ENCODE data around the gene MVD. TPM values are rescaled to one million over a fixed set of nuclear protein-coding genes. Genes with fewer than 3 reads are reported as not detected.

MVD gene
- polyA plus RNA-seq (ENCODE audit: insufficient read length in 4 of 4), result 10 to 100 TPM; 21.9 to 38.9 (median 27.4) TPM

- peak; percentile 92 to 96 (median 94) for DNase-seq (ENCODE audit: low read depth in 4 of 4, low spot score in 3 of 4)
Measured at GRCh38 chr16:88662843-88663606, at the start of gene MVD. Gene MVD, minus strand, starts transcription at chr16:88663091. Its CDS starts 11 bp downstream, at chr16:88663080.

GRCh38 chr16:88712362-88712979, 49.6 kb upstream of the MVD start:
- DNase-seq (ENCODE audit: low read depth in 4 of 4, low spot score in 3 of 4), result no peak

GRCh38 chr16:88711750-88712340, 49.0 kb upstream of the MVD start:
- DNase-seq (ENCODE audit: low read depth in 4 of 4, low spot score in 3 of 4), result no peak

DNA sequence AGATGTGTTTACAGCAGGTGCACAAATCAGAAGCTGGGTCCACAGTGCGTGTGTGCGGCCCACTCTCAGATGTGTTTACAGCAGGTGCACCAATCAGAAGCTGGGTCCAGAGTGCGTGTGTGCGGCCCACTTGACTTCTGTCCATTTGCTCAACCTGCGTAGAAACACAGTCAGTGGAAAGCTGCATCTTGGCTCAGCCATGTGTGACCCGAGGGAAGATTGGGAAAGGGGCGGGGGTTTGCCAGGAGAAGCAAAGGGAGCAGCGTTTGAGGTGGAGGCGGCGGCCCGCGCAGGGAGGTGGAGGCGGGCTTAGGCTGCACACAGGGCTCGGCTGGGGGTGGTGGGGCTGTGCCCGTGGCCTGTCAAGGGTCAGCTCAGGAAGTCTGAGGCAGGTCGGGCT, 47.7 kb upstream of the MVD start:
- no peak for DNase-seq (ENCODE audit: low read depth in 4 of 4, low spot score in 3 of 4)

- no peak for DNase-seq (ENCODE audit: low read depth in 4 of 4, low spot score in 3 of 4)
Measured at GRCh38 chr16:88706965-88707826, 44.3 kb upstream of the MVD start.

- peak; percentile 64 to 73 (median 66) for DNase-seq (ENCODE audit: low read depth in 4 of 4, low spot score in 3 of 4)
Measured at GRCh38 chr16:88706229-88706964, 43.5 kb upstream of the MVD start, which contains the start of the genes CTU2 and RNF166. Gene CTU2, plus strand, starts transcription at chr16:88706503. Its CDS starts 28 bp downstream, at chr16:88706531. Gene RNF166, minus strand, starts transcription at chr16:88706408. Its CDS starts 83 bp downstream, at chr16:88706325.

DNA sequence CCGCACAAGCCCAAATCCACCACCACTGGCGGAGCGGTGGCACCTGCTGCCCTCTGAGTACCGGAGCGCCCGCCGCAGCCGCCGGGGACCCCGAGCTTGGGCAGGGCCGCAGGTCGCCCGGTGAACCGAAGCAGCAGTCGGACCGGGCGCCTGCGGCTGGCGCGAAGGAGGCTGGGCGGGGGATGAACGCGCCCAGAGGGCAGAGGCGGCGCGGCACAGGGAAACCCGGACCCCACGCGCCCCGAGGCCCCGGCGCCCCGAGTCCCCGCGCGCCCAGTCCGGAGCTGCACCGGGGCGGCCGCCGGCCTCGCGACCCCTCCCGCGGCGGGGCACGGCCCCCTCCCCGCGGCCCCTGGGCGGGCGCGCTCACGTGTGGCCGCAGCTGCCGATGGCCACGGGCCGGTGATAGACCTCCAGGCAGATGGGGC, 42.9 kb upstream of the MVD start:
- no peak for DNase-seq (ENCODE audit: low read depth in 4 of 4, low spot score in 3 of 4)

DNA sequence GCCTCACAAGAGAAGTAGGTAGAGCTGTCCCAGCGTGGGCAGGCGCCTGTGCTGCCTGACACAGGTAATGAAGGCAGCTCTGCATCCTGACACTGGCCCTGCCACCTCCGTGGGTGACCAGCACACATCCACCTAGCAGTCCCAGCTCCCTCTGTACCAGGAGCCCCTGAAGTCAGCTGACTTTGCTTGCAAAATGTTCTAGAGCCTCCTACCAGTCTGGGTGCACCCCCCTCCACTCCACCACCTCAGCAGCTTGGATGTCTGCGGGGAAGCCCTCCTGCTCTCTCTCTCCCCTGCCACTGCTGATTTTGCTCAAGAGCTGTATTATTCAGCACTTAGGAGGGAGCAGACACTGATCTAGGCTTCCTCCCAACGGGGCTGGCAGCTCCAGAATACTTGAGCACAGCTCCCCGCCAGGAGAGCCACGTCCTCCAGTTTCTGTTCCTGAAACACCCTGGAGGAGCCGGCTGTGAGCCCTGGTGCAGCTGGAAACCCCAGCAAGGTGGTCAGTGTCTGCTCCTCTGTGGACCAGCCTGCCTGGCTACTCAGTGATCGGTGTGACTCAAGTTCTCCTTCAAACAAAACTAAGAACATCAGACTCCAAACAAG, 42.3 kb upstream of the MVD start:
- DNase-seq (ENCODE audit: low read depth in 4 of 4, low spot score in 3 of 4), result no peak

DNA sequence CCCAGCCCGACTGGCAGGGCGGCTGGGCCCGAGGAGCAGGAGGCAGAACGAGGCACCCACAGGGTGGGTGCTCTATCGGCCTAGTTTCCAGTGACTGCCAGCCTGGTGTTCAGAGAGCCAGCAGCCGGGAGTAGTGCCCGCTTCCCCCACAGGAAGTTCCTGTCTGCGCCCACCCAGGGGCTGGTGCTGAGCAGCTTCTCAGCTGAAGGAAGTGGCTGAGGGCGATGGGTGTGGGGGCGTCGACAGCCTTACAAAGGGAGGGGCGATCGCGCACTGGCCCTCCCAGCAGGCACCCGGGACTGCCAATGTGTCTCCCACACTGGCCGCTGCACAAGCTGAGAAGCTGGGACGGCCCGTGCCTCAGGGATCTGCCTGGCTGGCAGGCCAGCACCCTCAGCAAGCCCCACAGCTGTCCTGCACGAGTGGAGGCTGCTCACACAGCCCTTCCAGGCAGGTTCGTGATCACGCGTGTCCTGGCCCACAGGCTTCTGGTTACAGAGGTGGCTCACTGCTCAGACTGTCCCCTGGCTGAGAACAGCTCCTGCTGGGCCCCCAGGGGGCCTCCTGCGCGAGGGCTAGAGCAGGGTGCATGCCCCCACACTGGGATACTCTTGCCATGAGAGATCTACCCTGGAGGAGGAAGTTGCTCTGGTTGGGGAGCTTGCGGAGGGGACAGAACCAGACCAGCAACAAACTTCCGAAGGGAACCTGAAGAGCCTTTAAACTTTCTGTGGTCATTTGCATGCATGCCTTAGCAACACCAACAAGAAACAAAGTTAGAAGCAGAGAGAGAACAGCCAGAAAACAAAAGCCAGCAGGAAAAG, 40.8 kb upstream of the MVD start:
- no peak for DNase-seq (ENCODE audit: low read depth in 4 of 4, low spot score in 3 of 4)

GRCh38 chr16:88702371-88703210, 39.7 kb upstream of the MVD start:
- no peak for DNase-seq (ENCODE audit: low read depth in 4 of 4, low spot score in 3 of 4)

GRCh38 chr16:88701581-88702370, 38.9 kb upstream of the MVD start:
- no peak for DNase-seq (ENCODE audit: low read depth in 4 of 4, low spot score in 3 of 4)

GRCh38 chr16:88700636-88701482, 38.0 kb upstream of the MVD start:
- DNase-seq (ENCODE audit: low read depth in 4 of 4, low spot score in 3 of 4), result peak in 3 of 4 donors; percentile 20 to 42 (median 26)

DNA sequence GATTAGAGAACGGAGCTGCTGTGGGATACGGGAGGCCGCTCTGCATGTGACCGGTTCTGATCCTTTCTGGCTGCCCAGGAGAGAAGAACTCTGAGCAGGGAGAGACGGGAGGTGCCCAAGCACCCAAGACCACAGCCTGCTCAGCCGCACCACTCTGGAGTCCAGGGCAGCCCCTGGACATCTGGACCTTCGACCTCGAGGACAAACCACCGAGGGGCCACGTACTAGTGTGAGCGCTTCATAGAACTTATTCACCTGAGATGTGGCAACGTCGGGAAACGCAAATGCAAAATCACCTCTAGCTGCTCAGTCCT, 37.4 kb upstream of the MVD start:
- no peak for DNase-seq (ENCODE audit: low read depth in 4 of 4, low spot score in 3 of 4)

- no peak for DNase-seq (ENCODE audit: low read depth in 4 of 4, low spot score in 3 of 4)
Measured at GRCh38 chr16:88699180-88699579, 36.3 kb upstream of the MVD start.

DNA sequence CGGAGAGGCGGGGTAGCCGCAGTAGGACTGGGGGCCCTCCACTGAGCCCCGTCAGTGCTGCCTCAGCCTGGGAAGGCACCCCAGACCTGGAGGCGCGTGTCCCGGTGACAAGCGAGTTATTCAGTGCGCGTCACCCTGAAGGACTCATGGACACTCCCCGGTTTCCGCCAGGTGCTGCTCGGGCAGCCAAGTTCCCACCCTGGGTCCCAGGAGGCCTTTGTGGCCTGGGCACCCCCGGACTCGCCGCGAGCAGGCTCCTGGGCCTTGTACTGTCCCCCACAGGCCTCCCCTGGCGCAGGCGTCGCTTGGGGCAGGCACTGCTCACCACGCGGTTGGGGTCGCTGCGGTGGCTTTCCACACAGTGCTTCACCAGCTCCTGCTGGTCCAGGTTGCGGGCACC, 35.8 kb upstream of the MVD start:
- no peak for DNase-seq (ENCODE audit: low read depth in 4 of 4, low spot score in 3 of 4)
